Astrocyte (in vitro differentiated cells and primary cell): ENCODE data around the gene ABCA6.

Source experiments
- CTCF ChIP-seq: IDR thresholded peaks from 2 replicates; pipeline ENCODE4 v1.5.1; 2011; ENCODE audit warnings: low read depth, mild to moderate bottlenecking, inconsistent platforms, low read length, moderate library complexity; ENCODE audit not compliant: insufficient read depth
- EZH2 ChIP-seq: IDR thresholded peaks from 2 replicates; pipeline ENCODE4 v1.6.1; 2012; ENCODE audit warnings: mild to moderate bottlenecking, low read length, inconsistent platforms; ENCODE audit not compliant: insufficient read depth

DNA sequence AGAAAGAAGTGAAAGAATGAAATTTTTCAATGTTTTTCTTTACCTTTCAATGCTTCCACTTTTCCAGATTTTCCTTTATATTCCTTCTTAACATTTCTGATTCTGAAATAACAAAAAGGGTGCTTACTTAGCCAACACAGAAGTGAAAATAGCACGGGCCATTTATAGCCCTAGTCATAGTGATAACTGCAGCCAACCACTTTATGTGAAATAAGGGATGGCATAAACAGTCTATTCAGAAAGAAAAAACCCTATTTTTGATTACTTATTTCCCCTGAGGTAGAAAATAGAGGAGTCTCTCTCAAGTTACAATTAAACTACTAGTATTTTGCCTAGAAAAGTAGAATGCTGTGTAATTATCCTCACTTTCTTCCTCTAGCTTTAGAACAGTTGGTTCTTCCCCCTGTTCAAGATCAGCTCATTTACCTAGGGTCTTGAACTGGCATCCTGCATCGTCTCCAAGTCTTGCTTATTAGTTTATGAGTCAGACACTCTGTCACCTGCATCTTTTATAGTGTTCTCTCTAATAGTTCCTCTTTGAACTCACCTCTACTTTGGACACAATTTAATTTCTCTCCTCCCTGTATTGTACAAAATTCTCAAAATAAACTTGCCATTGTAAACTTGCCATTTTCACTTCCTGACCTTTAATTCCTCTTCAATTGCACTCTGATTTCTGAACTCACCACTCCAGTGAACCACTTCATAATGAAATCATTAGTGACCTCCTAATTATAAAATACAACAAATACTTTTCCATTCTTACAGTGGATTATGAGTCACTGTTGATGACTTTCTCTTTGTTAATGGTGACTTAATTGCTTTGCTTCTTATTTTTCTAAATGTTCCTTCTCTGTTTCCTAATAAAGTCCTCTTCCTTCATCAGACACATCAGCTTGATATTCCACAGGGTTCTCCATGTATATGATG is 23.6 kb downstream of the ABCA6 start:
- TF ChIP-seq CTCF, result no peak
- no peak for TF ChIP-seq EZH2
